ENCODE measurements around the gene YOD1.
A peak's percentile ranks its signal among the peaks of the same experiment; 100 is the strongest.

The YOD1 gene

GRCh38 chr1:207010726-207011125 lies 40.3 kb downstream of the YOD1 start:
- no peak for DNase-seq
- Mint-ChIP-seq H3K9me3 (no peaks in the 10 kb centered on the region), H3K4me3 (no peak overlapping the region), H3K27ac (no peak overlapping the region), H3K36me3 (no peaks in the 10 kb centered on the region), H3K4me1 (no peaks in the 10 kb centered on the region), H3K27me3 (peaks cover 81% of the 10 kb centered on the region)
- CTCF ChIA-PET, result no interaction called here

GRCh38 chr1:207009945-207010344 lies 41.1 kb downstream of the YOD1 start:
- Mint-ChIP-seq H3K4me3 (no peak overlapping the region), H3K27ac (no peak overlapping the region), H3K9me3 (no peaks in the 10 kb centered on the region), H3K4me1 (no peaks in the 10 kb centered on the region), H3K27me3 (peaks cover 80% of the 10 kb centered on the region), H3K36me3 (no peaks in the 10 kb centered on the region)
- no peak for DNase-seq
- CTCF ChIA-PET, result no interaction called here

- no peaks in the 10 kb centered on the region for H3K36me3 Mint-ChIP-seq
- H3K4me3 Mint-ChIP-seq, result no peak overlapping the region
- no peak for DNase-seq
- CTCF ChIA-PET, result no interaction called here
- no peaks in the 10 kb centered on the region for H3K9me3 Mint-ChIP-seq
- no peak overlapping the region for H3K27ac Mint-ChIP-seq
- no peaks in the 10 kb centered on the region for H3K4me1 Mint-ChIP-seq
- peaks cover 80% of the 10 kb centered on the region for H3K27me3 Mint-ChIP-seq
Measured at GRCh38 chr1:207009182-207009850, 41.7 kb downstream of the YOD1 start.

GRCh38 chr1:207007352-207008033 lies 43.5 kb downstream of the YOD1 start:
- no peak for DNase-seq
- no peaks in the 10 kb centered on the region for H3K9me3 Mint-ChIP-seq
- H3K27ac Mint-ChIP-seq, result no peak overlapping the region
- no peaks in the 10 kb centered on the region for H3K4me1 Mint-ChIP-seq
- H3K4me3 Mint-ChIP-seq, result no peak overlapping the region
- CTCF ChIA-PET, result interaction anchor here (1.1 to 2.0 kb wide), 4 partner anchors 17 to 129 kb away, joined by 3 to 5 read pairs (median 4); no protein-coding TSS in a partner anchor
- peaks cover 71% of the 10 kb centered on the region for H3K27me3 Mint-ChIP-seq
- no peaks in the 10 kb centered on the region for H3K36me3 Mint-ChIP-seq

GRCh38 chr1:207006914-207007313 lies 44.1 kb downstream of the YOD1 start:
- H3K4me3 Mint-ChIP-seq, result no peak overlapping the region
- H3K27me3 Mint-ChIP-seq, result peaks cover 70% of the 10 kb centered on the region
- H3K36me3 Mint-ChIP-seq, result no peaks in the 10 kb centered on the region
- H3K9me3 Mint-ChIP-seq, result no peaks in the 10 kb centered on the region
- CTCF ChIA-PET, result interaction anchor here (1.1 to 2.0 kb wide), 6 partner anchors 9 to 398 kb away, joined by 3 to 5 read pairs (median 4); no protein-coding TSS in a partner anchor
- H3K4me1 Mint-ChIP-seq, result no peaks in the 10 kb centered on the region
- DNase-seq, result no peak
- no peak overlapping the region for H3K27ac Mint-ChIP-seq

- no peaks in the 10 kb centered on the region for H3K4me1 Mint-ChIP-seq
- H3K36me3 Mint-ChIP-seq, result no peaks in the 10 kb centered on the region
- CTCF ChIA-PET, result interaction anchor here (0.8 to 3.4 kb wide), 16 partner anchors 8 to 494 kb away, joined by 3 to 22 read pairs (median 4); no protein-coding TSS in a partner anchor
- no peak overlapping the region for H3K4me3 Mint-ChIP-seq
- H3K27ac Mint-ChIP-seq, result no peak overlapping the region
- H3K27me3 Mint-ChIP-seq, result peaks cover 73% of the 10 kb centered on the region
- H3K9me3 Mint-ChIP-seq, result no peaks in the 10 kb centered on the region
- DNase-seq, result no peak
Measured at GRCh38 chr1:207006083-207006482, 44.9 kb downstream of the YOD1 start.

GRCh38 chr1:207004931-207005830 lies 45.8 kb downstream of the YOD1 start:
- DNase-seq, result peak; percentile 62
- CTCF ChIA-PET, result interaction anchor here (0.8 to 3.4 kb wide), 24 partner anchors 9 to 495 kb away, joined by 3 to 22 read pairs (median 4); partner anchors contain the start of gene C1orf116
- H3K4me3 Mint-ChIP-seq, result no peak overlapping the region
- no peak overlapping the region for H3K27ac Mint-ChIP-seq
- H3K27me3 Mint-ChIP-seq, result peaks cover 64% of the 10 kb centered on the region
- H3K4me1 Mint-ChIP-seq, result no peaks in the 10 kb centered on the region
- no peaks in the 10 kb centered on the region for H3K9me3 Mint-ChIP-seq
- no peaks in the 10 kb centered on the region for H3K36me3 Mint-ChIP-seq

GRCh38 chr1:207003210-207003609 lies 47.8 kb downstream of the YOD1 start:
- no peak overlapping the region for H3K27ac Mint-ChIP-seq
- CTCF ChIA-PET, result interaction anchor here (1.0 to 3.4 kb wide), 8 partner anchors 11 to 286 kb away, joined by 3 to 22 read pairs (median 4); no protein-coding TSS in a partner anchor
- no peak for DNase-seq

GRCh38 chr1:207002724-207003146 lies 48.3 kb downstream of the YOD1 start:
- H3K9me3 Mint-ChIP-seq, result no peaks in the 10 kb centered on the region
- H3K27me3 Mint-ChIP-seq, result peaks cover 46% of the 10 kb centered on the region
- CTCF ChIA-PET, result interaction anchor here (3.4 kb wide), 1 partner anchor 12 kb away, joined by 22 read pairs; no protein-coding TSS in a partner anchor
- no peaks in the 10 kb centered on the region for H3K4me1 Mint-ChIP-seq
- no peak for DNase-seq
- H3K4me3 Mint-ChIP-seq, result no peak overlapping the region
- no peak overlapping the region for H3K27ac Mint-ChIP-seq
- no peaks in the 10 kb centered on the region for H3K36me3 Mint-ChIP-seq

More at GRCh38 chr1:207003210-207003609, 47.8 kb downstream of the YOD1 start:
- Mint-ChIP-seq H3K4me3 (no peak overlapping the region), H3K36me3 (no peaks in the 10 kb centered on the region), H3K27me3 (peaks cover 45% of the 10 kb centered on the region), H3K9me3 (no peaks in the 10 kb centered on the region), H3K4me1 (no peaks in the 10 kb centered on the region)

GRCh38 chr1:207001492-207002245 lies 49.3 kb downstream of the YOD1 start:
- Mint-ChIP-seq H3K9me3 (no peaks in the 10 kb centered on the region), H3K4me3 (no peak overlapping the region), H3K27ac (no peak overlapping the region), H3K4me1 (no peaks in the 10 kb centered on the region), H3K36me3 (no peaks in the 10 kb centered on the region), H3K27me3 (peaks cover 37% of the 10 kb centered on the region)
- CTCF ChIA-PET, result interaction anchor here (0.6 kb wide), 1 partner anchor 140 kb away, joined by 3 read pairs; no protein-coding TSS in a partner anchor
- DNase-seq, result no peak

- no peaks in the 10 kb centered on the region for H3K36me3 Mint-ChIP-seq
- H3K4me3 Mint-ChIP-seq, result no peak overlapping the region
- DNase-seq, result no peak
- H3K9me3 Mint-ChIP-seq, result no peaks in the 10 kb centered on the region
- H3K4me1 Mint-ChIP-seq, result no peaks in the 10 kb centered on the region
- H3K27ac Mint-ChIP-seq, result no peak overlapping the region
- peaks cover 36% of the 10 kb centered on the region for H3K27me3 Mint-ChIP-seq
- CTCF ChIA-PET, result no interaction called here
Measured at GRCh38 chr1:207000651-207001291, 50.2 kb downstream of the YOD1 start.

GRCh38 chr1:206998816-206999215 lies 52.2 kb downstream of the YOD1 start:
- H3K27ac Mint-ChIP-seq, result no peak overlapping the region
- DNase-seq, result no peak
- peaks cover 33% of the 10 kb centered on the region for H3K27me3 Mint-ChIP-seq
- H3K4me3 Mint-ChIP-seq, result no peak overlapping the region
- no peaks in the 10 kb centered on the region for H3K9me3 Mint-ChIP-seq
- CTCF ChIA-PET, result interaction anchor here (0.8 to 1.2 kb wide), 2 partner anchors 16 to 26 kb away, joined by 3 read pairs; no protein-coding TSS in a partner anchor
- no peaks in the 10 kb centered on the region for H3K4me1 Mint-ChIP-seq
- no peaks in the 10 kb centered on the region for H3K36me3 Mint-ChIP-seq
